Activated CD4-positive, alpha-beta T cell treated with anti-CD3 and anti-CD28 coated beads, Interleukin-2, amount 50 U/mL, for 24 hours (primary cell): ENCODE data around the gene ALDH16A1.

Experiments used
- DNase-seq, 2 donors: peaks; one replicate each; pipeline ENCODE4 v3.0.0-alpha.2; 2020; ENCODE audit warnings: low read depth in 1 of 2, low spot score in 1 of 2

Gene ALDH16A1

GRCh38 chr19:49487277-49488045 is 34.4 kb downstream of the ALDH16A1 start, which contains the start of gene RPL13A:
Gene RPL13A, plus strand, starts transcription at chr19:49487608. Its CDS starts 22 bp downstream, at chr19:49487630.
- DNase-seq = peak; percentile 99 to 100

GRCh38 chr19:49488046-49488862 is 35.2 kb downstream of the ALDH16A1 start:
- DNase-seq = no peak

- no peak for DNase-seq
These were observed 36.0 kb downstream of the ALDH16A1 start for GRCh38 chr19:49488863-49489537.

- DNase-seq = no peak
These were observed 36.7 kb downstream of the ALDH16A1 start for GRCh38 chr19:49489601-49490167.

GRCh38 chr19:49490287-49491029 is 37.4 kb downstream of the ALDH16A1 start:
- DNase-seq = no peak

- no peak for DNase-seq
These were observed 38.2 kb downstream of the ALDH16A1 start for GRCh38 chr19:49491030-49491803.

- DNase-seq = no peak
These were observed 39.0 kb downstream of the ALDH16A1 start for GRCh38 chr19:49491804-49492572.

- DNase-seq = no peak
These were observed 39.8 kb downstream of the ALDH16A1 start for GRCh38 chr19:49492573-49493405.

- no peak for DNase-seq
These were observed 43.6 kb downstream of the ALDH16A1 start for GRCh38 chr19:49496574-49497008.

- peak in 1 of 2 donors; percentile 80 for DNase-seq
These were observed 44.2 kb downstream of the ALDH16A1 start for GRCh38 chr19:49497047-49497788.

- DNase-seq = no peak
These were observed 44.7 kb downstream of the ALDH16A1 start for GRCh38 chr19:49497789-49498103.

- no peak for DNase-seq
These were observed 45.5 kb downstream of the ALDH16A1 start for GRCh38 chr19:49498475-49498874.

- DNase-seq = no peak
These were observed 46.1 kb downstream of the ALDH16A1 start for GRCh38 chr19:49499030-49499670.

- no peak for DNase-seq
These were observed 50.0 kb downstream of the ALDH16A1 start for GRCh38 chr19:49502866-49503581.

- DNase-seq = no peak
These were observed 50.5 kb downstream of the ALDH16A1 start for GRCh38 chr19:49503582-49503962.

GRCh38 chr19:49506575-49507105 is 53.6 kb downstream of the ALDH16A1 start:
- peak in 1 of 2 donors; percentile 74 for DNase-seq
